Endothelial cell of umbilical vein (primary cell): ENCODE results near the gene LRRN4. TPM values are rescaled to one million over a fixed set of nuclear protein-coding genes. Genes with fewer than 3 reads are reported as not detected.

Experiments used
- BruUV-seq: library from RNA; stranded (reverse); fragments of 400-500 nt; replicated peaks from 2 replicates; lab custom pipeline; 2021; lab: Mats Ljungman, UMichigan
- CTCF ChIA-PET: fragments of 300-600, 350-600 bp; sonication (Branson Sonifier 250); formaldehyde crosslinking; loops from one replicate; lab custom pipeline; 2021; ENCODE audit warnings: antibody characterized with exemption, inconsistent platforms; lab: Charles Lee
- POLR2A ChIA-PET: fragments of 300-600, 350-600 bp; sonication (Branson Sonifier 250); formaldehyde crosslinking; loops from one replicate; lab custom pipeline; 2021; ENCODE audit warnings: antibody characterized with exemption, inconsistent platforms; lab: Charles Lee
- DNase-seq: peaks from one replicate; pipeline ENCODE4 v3.0.0-alpha.2; 2011; ENCODE audit warnings: low read depth, low spot score
- FAIRE-seq: peaks from 2 replicates; lab custom pipeline; 2011; peaks lifted over from hg19 to GRCh38; lab: Jason Lieb, UNC
- H2AFZ ChIP-seq: 2 replicates; pipeline ENCODE4 v1.6.0; 2012; ENCODE audit warnings: low read depth, low read length, control low read depth, inconsistent platforms
- H3K27ac ChIP-seq: 2 replicates; pipeline ENCODE4 v1.5.1; 2011; ENCODE audit warnings: low read depth, mild to moderate bottlenecking, control low read depth, low read length, moderate library complexity; ENCODE audit not compliant: insufficient read depth
- H3K27me3 ChIP-seq, 2 experiments: 2 replicates each; pipeline versions ENCODE4 v1.6.0 to v1.6.1; 2011; ENCODE audit warnings: low read length in 2 of 2, mixed read lengths in 1 of 2; ENCODE audit not compliant: control insufficient read depth in 2 of 2, insufficient read depth in 2 of 2
- H3K36me3 ChIP-seq, 2 experiments: 2 replicates in 1 of 2; 3 replicates in 1 of 2; pipeline ENCODE4 v1.5.1; 2011; ENCODE audit warnings: low read length in 2 of 2, mild to moderate bottlenecking in 1 of 2, moderate library complexity in 1 of 2; ENCODE audit not compliant: control insufficient read depth in 2 of 2, insufficient read depth in 2 of 2; ENCODE audit errors: extremely low read depth in 1 of 2
- H3K4me1 ChIP-seq: 3 replicates; pipeline ENCODE4 v1.5.1; 2011; ENCODE audit warnings: mild to moderate bottlenecking, low read length; ENCODE audit not compliant: control insufficient read depth, insufficient read depth; ENCODE audit errors: extremely low read depth
- H3K4me2 ChIP-seq: 2 replicates; pipeline ENCODE4 v1.6.1; 2011; ENCODE audit warnings: low read length, control low read depth, mixed read lengths; ENCODE audit not compliant: insufficient read depth
- H3K4me3 ChIP-seq, 3 experiments: fragments of 200-600 bp in 1 of 3; sonication (generic), shearing (Covaris generic) in 1 of 3; replicated peaks in 1 of 3; 2 replicates each; pipeline ENCODE4 v1.5.1; 2011 to 2016; ENCODE audit warnings: control low read depth in 3 of 3, low read length in 3 of 3, mild to moderate bottlenecking in 2 of 3, inconsistent platforms in 1 of 3, low read depth in 1 of 3, moderate library complexity in 1 of 3; ENCODE audit not compliant: insufficient read depth in 1 of 3
- H3K79me2 ChIP-seq: 2 replicates; pipeline ENCODE4 v1.6.0; 2012; ENCODE audit warnings: low read length, inconsistent platforms; ENCODE audit not compliant: control insufficient read depth, insufficient read depth
- H3K9ac ChIP-seq: replicated peaks from 2 replicates; pipeline ENCODE3; 2011; ENCODE audit warnings: low read length, control low read depth; ENCODE audit not compliant: insufficient read depth; ENCODE audit errors: extremely low read depth
- H3K9me1 ChIP-seq: replicated peaks from 3 replicates; pipeline ENCODE4 v1.6.0; 2011; ENCODE audit warnings: mild to moderate bottlenecking, low read length; ENCODE audit not compliant: control insufficient read depth, insufficient read depth; ENCODE audit errors: extremely low read depth
- H3K9me3 ChIP-seq: replicated peaks from 2 replicates; pipeline ENCODE4 v1.5.1; 2012; ENCODE audit warnings: low read length, inconsistent platforms; ENCODE audit not compliant: control insufficient read depth, insufficient read depth
- H4K20me1 ChIP-seq: replicated peaks from 2 replicates; pipeline ENCODE3; 2011; ENCODE audit warnings: mild to moderate bottlenecking, low read length; ENCODE audit not compliant: control insufficient read depth, insufficient read depth; ENCODE audit errors: extremely low read depth
- CTCF ChIP-seq, 2 donors: IDR thresholded peaks; 1 replicate in 1 of 2; 2 replicates in 1 of 2; pipeline ENCODE4 v1.5.1; 2011; ENCODE audit warnings: low read length in 2 of 2, mild to moderate bottlenecking in 2 of 2, moderate library complexity in 2 of 2, control low read depth in 1 of 2, inconsistent platforms in 1 of 2, low read depth in 1 of 2; ENCODE audit not compliant: insufficient read depth in 1 of 2; ENCODE audit errors: extremely low read depth in 1 of 2
- EZH2 ChIP-seq: IDR thresholded peaks from 2 replicates; pipeline ENCODE4 v1.6.1; 2012; ENCODE audit warnings: borderline replicate concordance, low read depth, mild to moderate bottlenecking, moderate library complexity, low read length, inconsistent platforms; ENCODE audit not compliant: severe bottlenecking
- FOS ChIP-seq: IDR thresholded peaks from 2 replicates; pipeline ENCODE4 v1.6.1; 2011; ENCODE audit warnings: mild to moderate bottlenecking, low read length, moderate library complexity, borderline replicate concordance; ENCODE audit not compliant: insufficient read depth
- GATA2 ChIP-seq: IDR thresholded peaks from 2 replicates; pipeline ENCODE4 v1.7.0; 2011; ENCODE audit warnings: low read depth, mild to moderate bottlenecking, moderate library complexity, mixed read lengths, low read length; ENCODE audit not compliant: insufficient read length, insufficient read depth
- JUN ChIP-seq: IDR thresholded peaks from 2 replicates; pipeline ENCODE4 v1.6.1; 2011; ENCODE audit warnings: borderline replicate concordance, low read depth; ENCODE audit not compliant: insufficient read length, insufficient read depth
- MAX ChIP-seq: IDR thresholded peaks from 2 replicates; pipeline ENCODE4 v1.6.1; 2011; ENCODE audit not compliant: insufficient read depth, insufficient read length
- MYC ChIP-seq: IDR thresholded peaks from one replicate; pipeline ENCODE4 v1.6.1; 2011; ENCODE audit warnings: mild to moderate bottlenecking, low read depth, low read length
- POLR2A ChIP-seq: IDR thresholded peaks from 2 replicates; pipeline ENCODE4 v1.6.1; 2012; ENCODE audit warnings: low read depth, mild to moderate bottlenecking, control low read depth, low read length
- POLR2AphosphoS5 ChIP-seq: IDR thresholded peaks from 2 replicates; pipeline ENCODE4 v1.6.1; 2012; ENCODE audit warnings: low read depth, mild to moderate bottlenecking, control low read depth, low read length, moderate library complexity; ENCODE audit not compliant: insufficient read depth
- dilution Hi-C: fragments of 300-500 bp; cut with MboI; formaldehyde crosslinking; loops from one replicate; pipeline ENCODE4 v1.15.0; 2019; ENCODE audit warnings: low sequenced_read_pairs; ENCODE audit not compliant: extremely low pct_ligation_motif_present
- intact Hi-C: fragments of 100-400 bp; cut with micrococcal nuclease; formaldehyde crosslinking; loops from one replicate; pipeline ENCODE4 v1.10.0; 2022
- polyA plus RNA-seq, 4 experiments: library from polyadenylated mRNA; depleted of rRNA in 3 of 4; stranded (reverse) in 3 of 4; unstranded in 1 of 4; fragments of >200 nt; gene quantifications; 2 replicates each; pipeline versions ENCODE4 v1.2.1 to v1.2.3, GENCODE V29; 2011 to 2012; ENCODE audit warnings: missing spikeins in 1 of 4
- total RNA-seq: library from RNA; stranded (reverse); gene quantifications from 2 replicates; pipeline ENCODE4 v1.2.3, GENCODE V29; 2021

The LRRN4 gene
- total and polyA plus RNA-seq, 2 donors (not counting 3 experiments of a cell fraction or from before 2014, with no cell fraction given): not detected

- H3K79me2 ChIP-seq: no peaks in the 10 kb centered on the region
- dilution Hi-C loops: no loop called here
- H3K36me3 ChIP-seq: no peaks in the 10 kb centered on the region
- ChIA-PET CTCF (no interaction called here), POLR2A (no interaction called here)
- TF ChIP-seq CTCF (IDR thresholded peaks at IDR 0.05; ENCODE audit: extremely low read depth in 1 of 2, insufficient read depth in 1 of 2, low read depth in 1 of 2, low read length in 2 of 2): no peak
- TF ChIP-seq POLR2AphosphoS5: no peak
- TF ChIP-seq FOS: no peak
- no peak for TF ChIP-seq EZH2
- no peak for TF ChIP-seq MYC
- H3K9me1 ChIP-seq: no peaks in the 10 kb centered on the region
- no peaks in the 10 kb centered on the region for H3K4me1 ChIP-seq
- H2AFZ ChIP-seq: no peak overlapping the region
- DNase-seq: no peak
- H3K4me2 ChIP-seq: no peak overlapping the region
- no TSS peak for BruUV-seq
- FAIRE-seq: no peak
- H3K9me3 ChIP-seq: no peaks in the 10 kb centered on the region
- H4K20me1 ChIP-seq: no peaks in the 10 kb centered on the region
- no peak overlapping the region for H3K9ac ChIP-seq
- H3K4me3 ChIP-seq: no peak overlapping the region
- intact Hi-C loops: no loop called here
- no peaks in the 10 kb centered on the region for H3K27me3 ChIP-seq
- no peak overlapping the region for H3K27ac ChIP-seq
Observed at GRCh38 chr20:6067763-6068318, 14.0 kb upstream of the LRRN4 start.

GRCh38 chr20:6066582-6066981 is 12.7 kb upstream of the LRRN4 start:
- no peak overlapping the region for H3K4me2 ChIP-seq
- H3K36me3 ChIP-seq: no peaks in the 10 kb centered on the region
- no TSS peak for BruUV-seq
- dilution Hi-C loops: no loop called here
- no peaks in the 10 kb centered on the region for H3K9me1 ChIP-seq
- no peak for FAIRE-seq
- H3K27ac ChIP-seq: no peak overlapping the region
- H4K20me1 ChIP-seq: no peaks in the 10 kb centered on the region
- no peak overlapping the region for H3K4me3 ChIP-seq
- intact Hi-C loops: no loop called here
- CTCF ChIA-PET: no interaction called here
- no peaks in the 10 kb centered on the region for H3K9me3 ChIP-seq
- no peaks in the 10 kb centered on the region for H3K79me2 ChIP-seq
- TF ChIP-seq CTCF (IDR thresholded peaks at IDR 0.05; ENCODE audit: extremely low read depth in 1 of 2, insufficient read depth in 1 of 2, low read depth in 1 of 2, low read length in 2 of 2) (no peak), MAX (no peak), POLR2AphosphoS5 (no peak), JUN (no peak), MYC (no peak), GATA2 (no peak), FOS (no peak), EZH2 (no peak), POLR2A (no peak)
- POLR2A ChIA-PET: no interaction called here
- DNase-seq: no peak
- H3K4me1 ChIP-seq: no peaks in the 10 kb centered on the region
- no peaks in the 10 kb centered on the region for H3K27me3 ChIP-seq
- H2AFZ ChIP-seq: no peak overlapping the region
- no peak overlapping the region for H3K9ac ChIP-seq
